OCI-LY3 (cell line): Measurements from ENCODE around the gene CDKN2C.

Experiments
- H2AFZ ChIP-seq: fragments of 200-600, 300-600 bp; shearing (Covaris generic); 2 replicates; pipeline ENCODE4 v1.6.0; 2014; ENCODE audit warnings: antibody characterized with exemption, low read depth, low read length
- H3K27ac ChIP-seq: fragments of 200-600, 300-600 bp; sonication (generic); 2 replicates; pipeline ENCODE4 v1.5.1; 2014; ENCODE audit warnings: mild to moderate bottlenecking, low read length, moderate library complexity, mixed read lengths
- H3K27me3 ChIP-seq: fragments of 200-600, 300-600 bp; sonication (generic); 2 replicates; pipeline ENCODE4 v1.6.1; 2014; ENCODE audit warnings: low read depth, low read length, mixed read lengths
- H3K36me3 ChIP-seq: fragments of 200-600, 300-600 bp; sonication (generic); replicated peaks from 2 replicates; pipeline ENCODE3; 2014; ENCODE audit warnings: low read depth, low read length, mixed read lengths
- H3K4me1 ChIP-seq: fragments of 300-600, 200-600 bp; sonication (generic); 2 replicates; pipeline ENCODE4 v1.6.1; 2014; ENCODE audit warnings: low read length, mixed read lengths
- H3K4me2 ChIP-seq: fragments of 200-600, 300-600 bp; sonication (generic); 2 replicates; pipeline ENCODE4 v1.6.1; 2014; ENCODE audit warnings: low read length, mixed read lengths
- H3K4me3 ChIP-seq: fragments of 300-600, 200-600 bp; sonication (generic); 2 replicates; pipeline ENCODE4 v1.5.1; 2014; ENCODE audit warnings: antibody characterized with exemption, mild to moderate bottlenecking, low read length, moderate library complexity
- H3K79me2 ChIP-seq: fragments of 300-600, 200-600 bp; shearing (Covaris generic); 2 replicates; pipeline ENCODE4 v1.6.1; 2014; ENCODE audit warnings: mild to moderate bottlenecking, low read length, mixed read lengths
- H3K9ac ChIP-seq: fragments of 300-600, 200-600 bp; shearing (Covaris generic); 2 replicates; pipeline ENCODE4 v1.6.0; 2014; ENCODE audit warnings: mild to moderate bottlenecking, low read length, moderate library complexity
- H3K9me3 ChIP-seq: fragments of 200-600, 300-600 bp; shearing (Covaris generic); 2 replicates; pipeline ENCODE4 v1.6.1; 2014; ENCODE audit warnings: low read length, mixed read lengths; ENCODE audit not compliant: insufficient read depth
- H4K20me1 ChIP-seq: fragments of 200-600, 300-600 bp; sonication (generic); 2 replicates; pipeline ENCODE4 v1.6.1; 2016; ENCODE audit warnings: low read length, mixed read lengths; ENCODE audit not compliant: insufficient read depth
- EZH2phosphoT487 ChIP-seq: fragments of 200-600 bp; shearing (Covaris generic); IDR thresholded peaks from 2 replicates; pipeline ENCODE4 v1.6.1; 2018; ENCODE audit warnings: antibody characterized with exemption, mixed run types, low read depth
- TF ChIP-seq, protein P1 (sequence below): fragments of 200-600, 300-600 bp; sonication (generic); IDR thresholded peaks from 2 replicates; pipeline ENCODE4 v1.5.1; 2014; ENCODE audit warnings: antibody characterized with exemption, low read length, low read depth

CDKN2C gene

DNA sequence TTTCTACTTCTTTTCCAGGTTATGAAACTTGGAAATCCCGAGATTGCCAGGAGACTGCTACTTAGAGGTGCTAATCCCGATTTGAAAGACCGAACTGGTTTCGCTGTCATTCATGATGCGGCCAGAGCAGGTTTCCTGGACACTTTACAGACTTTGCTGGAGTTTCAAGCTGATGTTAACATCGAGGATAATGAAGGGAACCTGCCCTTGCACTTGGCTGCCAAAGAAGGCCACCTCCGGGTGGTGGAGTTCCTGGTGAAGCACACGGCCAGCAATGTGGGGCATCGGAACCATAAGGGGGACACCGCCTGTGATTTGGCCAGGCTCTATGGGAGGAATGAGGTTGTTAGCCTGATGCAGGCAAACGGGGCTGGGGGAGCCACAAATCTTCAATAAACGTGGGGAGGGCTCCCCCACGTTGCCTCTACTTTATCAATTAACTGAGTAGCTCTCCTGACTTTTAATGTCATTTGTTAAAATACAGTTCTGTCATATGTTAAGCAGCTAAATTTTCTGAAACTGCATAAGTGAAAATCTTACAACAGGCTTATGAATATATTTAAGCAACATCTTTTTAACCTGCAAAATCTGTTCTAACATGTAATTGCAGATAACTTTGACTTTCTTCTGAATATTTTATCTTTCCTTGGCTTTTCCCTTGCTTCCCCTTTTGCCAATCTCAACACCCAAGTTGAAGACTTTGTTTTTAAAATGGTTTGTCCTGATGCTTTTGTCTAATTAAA is 4.0 kb downstream of the CDKN2C start:
- no peaks in the 10 kb centered on the region for H3K36me3 ChIP-seq
- no peak overlapping the region for H3K4me2 ChIP-seq
- H3K9me3 ChIP-seq = no peaks in the 10 kb centered on the region
- H3K4me3 ChIP-seq = no peak overlapping the region
- no peaks in the 10 kb centered on the region; the same call in 1 of the 2 replicates for H4K20me1 ChIP-seq
- peaks cover 43% of the 10 kb centered on the region for H3K4me1 ChIP-seq
- H3K27me3 ChIP-seq = peaks cover 45% of the 10 kb centered on the region
- H3K79me2 ChIP-seq = no peaks in the 10 kb centered on the region
- no peak overlapping the region for H2AFZ ChIP-seq
- TF ChIP-seq, protein P1, sequence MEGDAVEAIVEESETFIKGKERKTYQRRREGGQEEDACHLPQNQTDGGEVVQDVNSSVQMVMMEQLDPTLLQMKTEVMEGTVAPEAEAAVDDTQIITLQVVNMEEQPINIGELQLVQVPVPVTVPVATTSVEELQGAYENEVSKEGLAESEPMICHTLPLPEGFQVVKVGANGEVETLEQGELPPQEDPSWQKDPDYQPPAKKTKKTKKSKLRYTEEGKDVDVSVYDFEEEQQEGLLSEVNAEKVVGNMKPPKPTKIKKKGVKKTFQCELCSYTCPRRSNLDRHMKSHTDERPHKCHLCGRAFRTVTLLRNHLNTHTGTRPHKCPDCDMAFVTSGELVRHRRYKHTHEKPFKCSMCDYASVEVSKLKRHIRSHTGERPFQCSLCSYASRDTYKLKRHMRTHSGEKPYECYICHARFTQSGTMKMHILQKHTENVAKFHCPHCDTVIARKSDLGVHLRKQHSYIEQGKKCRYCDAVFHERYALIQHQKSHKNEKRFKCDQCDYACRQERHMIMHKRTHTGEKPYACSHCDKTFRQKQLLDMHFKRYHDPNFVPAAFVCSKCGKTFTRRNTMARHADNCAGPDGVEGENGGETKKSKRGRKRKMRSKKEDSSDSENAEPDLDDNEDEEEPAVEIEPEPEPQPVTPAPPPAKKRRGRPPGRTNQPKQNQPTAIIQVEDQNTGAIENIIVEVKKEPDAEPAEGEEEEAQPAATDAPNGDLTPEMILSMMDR = no peak
- TF ChIP-seq EZH2phosphoT487 = no peak
- H3K9ac ChIP-seq = no peak overlapping the region
- H3K27ac ChIP-seq = no peak overlapping the region

DNA sequence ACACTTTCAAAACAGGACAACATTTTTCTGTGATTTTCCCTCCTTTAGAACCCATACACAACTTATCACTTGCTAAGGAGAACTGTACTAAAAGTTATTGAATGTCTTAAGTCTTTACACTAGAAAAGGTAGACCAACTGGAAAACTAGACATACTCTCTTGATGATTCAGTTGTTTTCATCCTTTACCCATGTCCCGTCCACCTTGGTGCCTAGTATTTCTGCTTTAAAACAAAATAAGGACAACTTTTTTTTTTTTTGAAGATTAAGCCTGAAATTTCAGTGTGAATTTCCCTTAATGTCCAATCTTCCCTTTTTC is 4.5 kb downstream of the CDKN2C start:
- no peak overlapping the region for H2AFZ ChIP-seq
- H3K36me3 ChIP-seq = no peaks in the 10 kb centered on the region
- TF ChIP-seq, protein P1 = no peak
- no peak for TF ChIP-seq EZH2phosphoT487
- no peak overlapping the region for H3K9ac ChIP-seq
- no peak overlapping the region for H3K4me2 ChIP-seq
- no peak overlapping the region for H3K4me3 ChIP-seq
- H3K9me3 ChIP-seq = no peaks in the 10 kb centered on the region
- no peaks in the 10 kb centered on the region; the same call in 1 of the 2 replicates for H4K20me1 ChIP-seq
- peaks cover 43% of the 10 kb centered on the region for H3K4me1 ChIP-seq
- peaks cover 51% of the 10 kb centered on the region for H3K27me3 ChIP-seq
- H3K79me2 ChIP-seq = no peaks in the 10 kb centered on the region
- no peak overlapping the region for H3K27ac ChIP-seq

DNA sequence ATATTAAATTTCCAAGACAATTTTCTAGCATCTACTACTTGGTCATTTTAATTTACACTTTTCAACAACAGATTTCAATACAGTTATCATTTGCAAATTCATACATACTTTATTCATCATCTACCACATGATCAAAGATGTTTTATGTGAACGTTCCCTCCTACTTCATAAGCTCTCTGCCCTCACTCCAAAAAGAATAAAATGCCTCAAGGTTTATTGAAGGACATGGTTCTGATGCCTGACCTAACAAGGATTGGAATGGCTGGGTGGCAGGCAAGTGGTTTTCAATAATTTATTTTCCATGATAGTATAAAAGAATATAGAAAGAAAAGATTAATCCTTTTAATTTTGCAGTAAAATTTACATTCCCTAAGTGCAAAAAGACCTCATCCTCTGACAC is 5.4 kb downstream of the CDKN2C start:
- Histone ChIP-seq H3K79me2 (no peaks in the 10 kb centered on the region), H3K36me3 (no peaks in the 10 kb centered on the region), H3K9ac (no peak overlapping the region), H3K27ac (no peak overlapping the region), H3K27me3 (peaks cover 58% of the 10 kb centered on the region), H3K4me2 (no peak overlapping the region), H4K20me1 (no peaks in the 10 kb centered on the region; the same call in 1 of the 2 replicates), H3K9me3 (no peaks in the 10 kb centered on the region), H2AFZ (no peak overlapping the region), H3K4me1 (peaks cover 43% of the 10 kb centered on the region), H3K4me3 (no peak overlapping the region)
- TF ChIP-seq, protein P1 = no peak
- TF ChIP-seq EZH2phosphoT487 = no peak

DNA sequence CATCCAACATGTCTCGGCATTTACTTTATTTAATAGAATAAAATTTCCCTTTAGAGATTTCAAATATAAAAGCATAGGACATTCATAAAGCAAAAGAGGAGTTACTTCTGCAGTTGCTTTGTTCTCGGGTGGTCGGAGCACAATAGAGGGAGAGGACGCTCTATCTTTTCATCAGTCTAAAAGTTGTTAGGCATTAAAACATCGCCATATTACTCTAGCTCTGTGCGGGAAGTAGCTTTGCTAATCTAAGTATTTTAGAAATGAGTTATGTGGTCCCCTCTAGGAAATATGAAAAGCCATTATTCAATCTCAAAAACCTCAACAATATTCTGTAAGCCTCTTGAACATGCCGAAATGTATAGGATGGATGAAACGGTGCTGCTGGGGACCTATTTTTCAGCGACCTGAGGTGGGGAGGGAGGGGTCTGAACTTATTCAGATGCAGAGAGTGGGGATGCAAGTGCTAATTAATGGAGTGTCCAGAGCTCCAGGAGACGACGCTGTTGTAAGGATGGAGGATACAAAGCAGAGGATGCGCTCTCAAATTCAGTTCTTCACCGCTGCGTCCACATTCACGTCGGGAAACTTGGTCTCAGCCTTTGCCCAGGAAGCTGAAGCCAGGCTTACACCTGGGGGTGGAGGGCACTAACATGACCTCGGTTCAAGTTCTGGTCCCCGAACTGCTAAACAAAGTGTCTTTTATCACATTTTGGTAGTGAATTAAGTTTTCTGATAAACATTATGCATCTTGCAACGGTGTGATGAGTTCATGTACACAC is 6.3 kb downstream of the CDKN2C start:
- no peak overlapping the region for H2AFZ ChIP-seq
- no peaks in the 10 kb centered on the region for H3K79me2 ChIP-seq
- no peak overlapping the region for H3K27ac ChIP-seq
- H3K27me3 ChIP-seq = peaks cover 60% of the 10 kb centered on the region
- 0 out of 2 replicates have a peak, but pooled peaks have one; percentile 47 for TF ChIP-seq EZH2phosphoT487
- TF ChIP-seq, protein P1 = no peak
- no peaks in the 10 kb centered on the region; the same call in 1 of the 2 replicates for H4K20me1 ChIP-seq
- H3K36me3 ChIP-seq = no peaks in the 10 kb centered on the region
- H3K9ac ChIP-seq = peak overlapping the region; percentile 74; the same call in 1 of the 2 replicates
- H3K4me3 ChIP-seq = peak overlapping the region; percentile 96
- H3K4me2 ChIP-seq = peak overlapping the region; percentile 98
- peaks cover 34% of the 10 kb centered on the region for H3K4me1 ChIP-seq
- no peaks in the 10 kb centered on the region for H3K9me3 ChIP-seq
